ENCODE measurements around the gene NPLOC4. TPM values are rescaled to one million over a fixed set of nuclear protein-coding genes. Genes with fewer than 3 reads are reported as not detected.

The NPLOC4 gene
- total RNA-seq, 4 donors from 2014 or later, result 14.6 to 86.3 (median 30.9) TPM

DNA sequence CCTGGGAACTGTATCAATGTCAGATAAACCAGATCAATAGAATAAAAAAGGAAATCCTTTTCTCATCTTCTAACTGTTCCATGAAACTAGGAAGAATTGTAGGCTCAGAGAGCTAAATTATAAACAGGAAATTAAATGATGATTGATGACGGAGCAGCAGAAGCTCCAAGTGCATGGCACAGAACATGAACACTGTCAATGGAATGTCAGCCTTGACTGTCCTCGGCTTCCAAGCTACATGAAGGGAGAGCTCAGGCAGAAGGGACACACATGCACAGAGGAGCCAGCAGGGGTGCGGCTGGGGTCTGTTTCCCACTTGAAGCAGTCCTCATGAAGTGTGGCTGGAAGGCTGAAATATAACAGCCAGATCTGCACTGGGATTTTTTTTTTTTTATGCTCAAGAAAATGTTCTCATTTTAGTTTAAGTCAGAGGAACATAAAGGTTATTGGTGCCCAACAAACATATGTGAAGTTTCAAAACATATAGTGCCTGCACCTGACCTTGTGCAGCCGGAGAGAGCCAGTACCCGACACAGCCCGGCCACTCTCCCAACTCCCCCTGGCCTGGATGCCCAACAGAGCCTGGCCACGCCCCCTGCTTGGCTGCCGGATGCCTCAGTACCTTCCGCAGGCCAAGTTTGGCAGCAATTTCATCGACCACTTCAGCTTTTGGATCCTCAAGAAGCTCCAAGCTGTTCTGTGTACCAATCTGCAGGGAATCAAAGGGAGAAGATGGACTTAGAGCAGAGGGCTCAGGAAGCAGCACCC lies 37.0 kb downstream of the NPLOC4 start:
- Histone ChIP-seq H3K4me1 (peaks cover 0 to 3% of the 10 kb centered on the region in 2 donors), H3K27ac (no peak overlapping the region), H3K4me3 (no peak overlapping the region), H3K36me3 (no peaks in the 10 kb centered on the region), H3K9me3 (no peaks in the 10 kb centered on the region), H3K27me3 (no peaks in the 10 kb centered on the region)
- DNase-seq, result no peak
- no peak for TF ChIP-seq POLR2A (IDR thresholded peaks at IDR 0.05)
- intact Hi-C loops (cut with DNase I; ENCODE audit: low total_unique reads), result no loop called here

DNA sequence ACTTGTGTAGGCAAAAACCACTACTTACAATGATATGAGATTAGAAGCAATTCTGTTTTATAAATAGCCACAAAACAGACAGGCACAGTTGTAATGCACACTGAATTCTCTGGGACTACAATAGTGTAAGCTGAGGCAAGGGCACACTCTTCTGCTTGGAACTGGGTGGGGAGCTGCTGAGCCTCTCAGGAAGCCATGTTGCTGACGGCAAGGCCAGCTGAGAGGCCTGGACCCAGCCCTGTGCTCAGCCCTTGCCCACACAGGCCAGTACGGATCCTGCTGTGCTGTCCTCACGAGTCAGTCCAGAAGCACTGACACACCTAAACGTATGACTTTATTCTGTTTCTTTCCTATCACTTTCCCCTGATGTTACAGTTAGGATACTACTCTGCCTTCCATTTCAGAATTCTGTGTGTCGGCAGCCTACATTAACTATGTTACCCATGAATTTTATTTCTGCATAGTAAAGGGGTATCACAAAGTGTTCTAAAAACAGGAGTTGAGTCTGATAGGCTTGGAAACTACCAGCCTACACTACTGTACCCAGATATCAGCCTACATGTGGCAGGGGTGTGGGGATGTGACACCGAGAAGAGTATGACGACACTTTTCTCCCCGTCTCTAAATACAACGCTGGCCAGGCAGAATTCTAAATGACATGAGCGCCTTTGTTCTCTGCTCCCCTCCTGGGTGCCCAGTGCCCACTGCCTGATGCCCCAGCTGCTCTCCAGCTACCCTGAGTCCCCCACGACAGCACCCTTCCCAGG lies 43.6 kb downstream of the NPLOC4 start:
- TF ChIP-seq, protein P1, sequence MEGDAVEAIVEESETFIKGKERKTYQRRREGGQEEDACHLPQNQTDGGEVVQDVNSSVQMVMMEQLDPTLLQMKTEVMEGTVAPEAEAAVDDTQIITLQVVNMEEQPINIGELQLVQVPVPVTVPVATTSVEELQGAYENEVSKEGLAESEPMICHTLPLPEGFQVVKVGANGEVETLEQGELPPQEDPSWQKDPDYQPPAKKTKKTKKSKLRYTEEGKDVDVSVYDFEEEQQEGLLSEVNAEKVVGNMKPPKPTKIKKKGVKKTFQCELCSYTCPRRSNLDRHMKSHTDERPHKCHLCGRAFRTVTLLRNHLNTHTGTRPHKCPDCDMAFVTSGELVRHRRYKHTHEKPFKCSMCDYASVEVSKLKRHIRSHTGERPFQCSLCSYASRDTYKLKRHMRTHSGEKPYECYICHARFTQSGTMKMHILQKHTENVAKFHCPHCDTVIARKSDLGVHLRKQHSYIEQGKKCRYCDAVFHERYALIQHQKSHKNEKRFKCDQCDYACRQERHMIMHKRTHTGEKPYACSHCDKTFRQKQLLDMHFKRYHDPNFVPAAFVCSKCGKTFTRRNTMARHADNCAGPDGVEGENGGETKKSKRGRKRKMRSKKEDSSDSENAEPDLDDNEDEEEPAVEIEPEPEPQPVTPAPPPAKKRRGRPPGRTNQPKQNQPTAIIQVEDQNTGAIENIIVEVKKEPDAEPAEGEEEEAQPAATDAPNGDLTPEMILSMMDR (IDR thresholded peaks at IDR 0.05), result no peak
- no peak for TF ChIP-seq POLR2A (IDR thresholded peaks at IDR 0.05)
- Histone ChIP-seq H3K9me3 (no peaks in the 10 kb centered on the region), H3K4me3 (no peak overlapping the region), H3K27me3 (no peaks in the 10 kb centered on the region), H3K4me1 (no peaks in the 10 kb centered on the region), H3K36me3 (no peaks in the 10 kb centered on the region), H3K27ac (no peak overlapping the region)
- intact Hi-C loops (cut with DNase I; ENCODE audit: low total_unique reads), result no loop called here
- no peak for DNase-seq

DNA sequence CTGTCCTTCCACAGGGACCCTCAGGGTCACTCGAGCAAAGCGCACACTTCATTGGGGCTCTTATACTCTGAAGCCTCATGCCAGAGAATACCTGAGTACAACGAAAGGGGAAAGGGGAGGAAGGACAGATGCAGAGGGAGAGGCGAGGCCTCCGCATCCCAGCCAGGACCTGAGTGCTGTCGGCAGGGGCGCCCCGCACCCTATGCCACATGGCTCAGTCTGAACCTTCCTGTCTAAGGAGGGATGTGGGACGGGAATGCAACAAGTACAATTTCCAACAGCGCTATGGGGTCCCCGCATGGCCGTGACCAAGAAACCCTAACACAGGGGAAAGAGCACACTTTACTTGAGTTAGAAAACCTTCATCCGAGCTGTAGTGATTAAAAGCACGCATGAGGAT lies 44.9 kb downstream of the NPLOC4 start:
- DNase-seq, result no peak
- H3K27ac ChIP-seq, result no peak overlapping the region
- no peak overlapping the region for H3K4me3 ChIP-seq
- no peaks in the 10 kb centered on the region for H3K4me1 ChIP-seq
- intact Hi-C loops (cut with DNase I; ENCODE audit: low total_unique reads), result no loop called here
- no peaks in the 10 kb centered on the region for H3K9me3 ChIP-seq
- no peaks in the 10 kb centered on the region for H3K36me3 ChIP-seq
- no peak for TF ChIP-seq POLR2A (IDR thresholded peaks at IDR 0.05)
- TF ChIP-seq, protein P1 (IDR thresholded peaks at IDR 0.05), result no peak
- no peaks in the 10 kb centered on the region for H3K27me3 ChIP-seq

DNA sequence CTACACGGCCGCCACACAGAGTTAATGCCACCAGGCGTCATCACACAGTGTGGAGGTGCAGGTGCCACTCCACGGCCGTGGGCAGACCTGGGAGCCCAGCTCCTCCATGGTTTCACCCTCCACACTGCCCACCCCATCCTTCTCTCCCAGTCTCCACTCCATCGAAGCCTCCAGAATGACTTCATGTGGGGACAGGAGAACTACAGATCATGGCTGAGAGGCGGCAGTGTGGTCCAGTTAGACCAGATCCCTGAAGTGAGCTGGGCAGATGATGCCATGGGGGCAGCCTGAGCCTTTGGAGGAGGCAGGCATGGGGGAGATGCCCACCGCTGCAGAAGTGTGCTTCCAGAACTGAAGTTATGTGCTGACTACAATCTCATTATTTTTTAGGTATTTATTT lies 46.8 kb downstream of the NPLOC4 start:
- no peaks in the 10 kb centered on the region for H3K4me1 ChIP-seq
- no peaks in the 10 kb centered on the region for H3K9me3 ChIP-seq
- no peak for TF ChIP-seq POLR2A (IDR thresholded peaks at IDR 0.05)
- TF ChIP-seq, protein P1 (IDR thresholded peaks at IDR 0.05), result no peak
- DNase-seq, result no peak
- no peaks in the 10 kb centered on the region for H3K27me3 ChIP-seq
- no peak overlapping the region for H3K27ac ChIP-seq
- H3K4me3 ChIP-seq, result no peak overlapping the region
- intact Hi-C loops (cut with DNase I; ENCODE audit: low total_unique reads), result no loop called here
- no peaks in the 10 kb centered on the region for H3K36me3 ChIP-seq

DNA sequence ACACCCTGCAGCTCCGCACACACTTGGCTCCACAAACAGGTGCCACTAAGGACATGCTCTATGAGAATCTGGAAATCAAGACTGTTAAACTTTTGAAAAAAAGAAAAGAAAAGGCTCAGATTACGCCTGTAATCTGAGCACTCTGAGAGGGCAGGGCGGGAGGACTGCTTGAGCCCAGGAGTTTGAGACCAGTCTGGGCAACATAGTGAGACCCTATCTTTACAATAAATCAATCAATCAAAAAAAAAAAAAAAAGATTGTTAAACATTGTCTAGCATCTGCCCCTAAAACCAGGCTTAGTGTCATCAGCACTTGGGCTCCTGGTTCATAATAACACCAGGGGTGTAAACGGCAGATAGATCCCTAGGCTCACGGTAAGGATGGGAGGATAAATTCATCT lies 47.3 kb downstream of the NPLOC4 start:
- Histone ChIP-seq H3K9me3 (no peaks in the 10 kb centered on the region), H3K4me3 (no peak overlapping the region), H3K27ac (no peak overlapping the region), H3K27me3 (no peaks in the 10 kb centered on the region), H3K36me3 (no peaks in the 10 kb centered on the region), H3K4me1 (no peaks in the 10 kb centered on the region)
- TF ChIP-seq, protein P1 (IDR thresholded peaks at IDR 0.05), result no peak
- no peak for TF ChIP-seq POLR2A (IDR thresholded peaks at IDR 0.05)
- DNase-seq, result no peak
- intact Hi-C loops (cut with DNase I; ENCODE audit: low total_unique reads), result no loop called here

Measured in uterus (tissue), 4 donors.